Cardiac septum (tissue), 1 donor: ENCODE data around the gene WDR54. TPM values are rescaled to one million over a fixed set of nuclear protein-coding genes. Genes with fewer than 3 reads are reported as not detected.

Experiments
- DNase-seq: peaks from one replicate; pipeline ENCODE4 v3.0.0-alpha.2; 2020; ENCODE audit warnings: low spot score
- intact Hi-C: fragments of 100-400 bp; cut with DNase I; formaldehyde crosslinking; loops from one replicate; pipeline ENCODE4 v1.14.0; 2022
- long read RNA-seq: library from polyadenylated mRNA; unstranded; transcript quantifications from one replicate; pipeline ENCODE4 v2.0.0, GENCODE V29; 2021
- total RNA-seq: library from RNA; stranded (reverse); fragmentation: NEBNext Ultra II Directional; extraction: Animal tissue kit (Norgen Biotek cat#: 25700); gene quantifications from one replicate; pipeline ENCODE4 v1.2.1, GENCODE V29; 2021
- donor health status: DM: no; HTN: no; CAD: no.

The WDR54 gene
- total RNA-seq = 2.6 TPM
- long read RNA-seq, partial matches to known transcripts = 0 of 5 reads
- long read RNA-seq, other reads (novel, unspliced or antisense) = 1 of 5 reads

GRCh38 chr2:74421221-74421870, at the start of gene WDR54, which contains the start of gene C2orf81:
WDR54 (plus strand) TSS chr2:74421730; CDS start chr2:74422154, 424 bp downstream.
C2orf81 (minus strand) TSS chr2:74421619; CDS start chr2:74421560, 59 bp downstream.
- DNase-seq = peak; percentile 90
- intact Hi-C loops = no loop called here

- intact Hi-C loops = no loop called here
- DNase-seq = no peak
Measured at GRCh38 chr2:74372674-74373073, 48.9 kb upstream of the WDR54 start.

- DNase-seq = no peak
- intact Hi-C loops = no loop called here
Measured at GRCh38 chr2:74373221-74373676, 48.3 kb upstream of the WDR54 start.

GRCh38 chr2:74373985-74374384, 47.5 kb upstream of the WDR54 start:
- DNase-seq = no peak
- intact Hi-C loops = no loop called here

GRCh38 chr2:74374509-74375205, 46.9 kb upstream of the WDR54 start:
- intact Hi-C loops = no loop called here

DNA sequence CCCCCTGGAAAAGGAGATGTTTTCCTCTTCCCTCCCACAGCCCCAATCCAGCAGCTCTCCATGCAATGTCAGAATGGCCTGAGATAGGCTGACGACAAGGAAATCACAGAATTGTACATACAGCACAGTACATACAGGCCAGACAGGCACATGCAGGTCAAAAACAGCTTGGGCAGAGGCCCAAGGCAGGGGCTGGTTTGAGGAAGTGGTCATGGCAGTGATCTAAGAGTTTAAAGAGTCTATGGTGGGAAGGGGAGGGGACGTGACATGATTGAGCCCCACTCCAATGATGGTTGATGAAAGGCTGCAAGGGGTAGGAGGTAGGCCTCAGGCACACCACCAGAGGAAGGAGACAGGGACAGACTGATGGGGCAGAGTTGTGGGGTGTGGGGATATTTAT, 45.7 kb upstream of the WDR54 start:
- intact Hi-C loops = no loop called here

More at GRCh38 chr2:74374509-74375205, 46.9 kb upstream of the WDR54 start:
- peak; percentile 82 for DNase-seq

DNA sequence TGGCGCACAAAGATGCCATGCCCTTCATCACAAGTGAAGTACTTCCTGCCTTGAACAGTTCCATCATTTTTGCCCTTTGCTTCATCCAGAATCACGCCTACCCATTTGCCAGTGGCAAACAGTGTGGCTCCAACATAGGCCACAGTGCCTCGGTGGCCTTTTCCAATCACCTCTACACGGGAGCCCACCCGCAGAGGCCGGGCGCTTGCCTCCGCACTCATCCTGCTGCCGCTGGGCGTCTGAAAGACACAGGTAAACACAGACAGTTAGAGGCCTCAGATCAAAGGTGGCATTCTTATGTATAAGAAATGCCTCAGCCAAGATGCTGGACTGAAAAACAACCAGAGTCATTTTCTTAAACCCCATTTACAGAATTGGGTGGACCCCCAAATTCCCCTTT, 43.5 kb upstream of the WDR54 start:
- intact Hi-C loops = no loop called here
- DNase-seq = no peak

More for the DNA sequence above, 45.7 kb upstream of the WDR54 start:
- DNase-seq = no peak

- intact Hi-C loops = no loop called here
- DNase-seq = peak; percentile 81
Measured at GRCh38 chr2:74379851-74380789, 41.4 kb upstream of the WDR54 start, which contains the start of gene DCTN1. DCTN1 (minus strand) TSS chr2:74380311; CDS start chr2:74380037, 274 bp downstream.

- no peak for DNase-seq
- intact Hi-C loops = no loop called here
Measured at GRCh38 chr2:74381751-74382150, 39.8 kb upstream of the WDR54 start.

DNA sequence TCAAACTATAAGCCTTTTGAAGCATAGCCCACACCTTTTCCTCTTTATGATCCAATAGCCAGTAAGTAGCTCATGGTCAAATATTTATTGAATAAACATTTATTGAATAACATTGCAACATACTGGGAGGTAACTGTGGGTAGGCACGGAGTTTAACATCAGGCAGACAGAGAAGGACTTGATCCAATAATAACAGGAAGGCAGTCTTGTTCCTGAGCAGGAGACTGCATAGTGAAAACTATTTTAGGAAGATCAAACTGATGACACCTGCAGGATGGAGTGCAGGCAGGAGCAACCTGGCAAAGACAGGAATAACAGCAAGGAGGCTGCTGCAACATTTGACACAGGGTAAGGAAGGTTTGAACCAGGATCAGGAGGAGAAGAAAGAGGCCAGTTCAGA, 38.3 kb upstream of the WDR54 start:
- intact Hi-C loops = no loop called here
- DNase-seq = no peak

DNA sequence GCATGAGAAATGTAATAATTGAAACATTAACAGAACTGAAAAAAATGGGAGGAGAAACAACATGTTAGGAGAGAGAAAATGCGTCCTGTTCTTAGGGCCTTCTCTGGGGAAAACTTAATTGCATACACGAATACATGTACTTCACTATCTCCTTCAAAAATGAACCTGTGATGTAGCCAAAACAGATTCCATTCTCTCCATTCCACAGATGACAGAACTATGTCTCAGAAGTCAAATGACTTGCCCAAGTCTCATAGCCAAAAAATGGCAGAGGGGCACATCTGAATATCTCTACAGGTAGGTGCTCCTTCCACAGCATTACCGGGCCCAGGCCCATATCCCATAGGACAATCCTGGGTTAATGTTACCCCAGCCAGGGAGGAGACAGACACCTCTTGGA, 37.5 kb upstream of the WDR54 start:
- intact Hi-C loops = no loop called here
- DNase-seq = no peak

- DNase-seq = no peak
- intact Hi-C loops = no loop called here
Measured at GRCh38 chr2:74385396-74385795, 36.1 kb upstream of the WDR54 start.

DNA sequence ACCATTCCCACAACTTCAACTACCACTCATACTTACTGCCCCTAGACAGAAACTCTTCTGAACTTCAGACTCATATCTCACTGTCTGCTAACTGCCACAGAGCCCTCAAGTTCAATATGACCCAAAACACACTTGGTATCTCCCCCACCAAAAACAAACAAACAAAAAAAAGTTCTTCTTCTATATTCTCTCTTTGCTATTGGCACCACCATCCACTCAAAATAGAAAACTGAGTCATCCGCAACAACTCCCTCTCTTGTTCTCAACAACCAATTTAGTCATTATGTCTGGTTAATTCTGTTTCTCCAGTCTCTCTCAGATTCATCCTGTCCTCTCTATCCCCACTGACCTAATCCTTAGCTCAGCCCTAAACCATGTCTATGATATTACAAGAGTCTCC, 34.2 kb upstream of the WDR54 start:
- intact Hi-C loops = no loop called here
- no peak for DNase-seq

DNA sequence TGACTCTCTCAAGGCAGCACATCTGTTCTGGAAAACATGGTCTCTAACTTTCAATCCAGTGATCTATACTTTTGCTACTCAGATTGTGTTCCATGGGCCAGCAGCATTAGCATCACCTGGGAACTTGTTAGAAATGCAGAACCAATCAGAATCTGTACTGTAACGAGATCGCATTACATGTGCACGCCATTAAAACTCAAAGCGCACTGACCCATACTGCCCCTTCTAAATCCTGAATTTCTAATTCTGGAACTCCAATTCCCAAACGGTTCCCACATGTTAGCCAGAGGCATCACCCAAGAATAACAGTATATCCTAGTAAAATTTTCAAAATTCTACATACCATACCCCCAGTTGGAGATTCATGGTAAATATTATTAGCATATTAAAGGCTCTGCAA, 30.9 kb upstream of the WDR54 start:
- intact Hi-C loops = loop anchor here (5.0 to 10.0 kb wide), 3 partner anchors 58 to 566 kb away; partner anchors contain the start of gene STAMBP
- no peak for DNase-seq

GRCh38 chr2:74391209-74391579, 30.3 kb upstream of the WDR54 start:
- intact Hi-C loops = loop anchor here (5.0 to 10.0 kb wide), 3 partner anchors 59 to 566 kb away; partner anchors contain the start of gene STAMBP

GRCh38 chr2:74391580-74392448, 29.7 kb upstream of the WDR54 start:
- DNase-seq = peak; percentile 97
- intact Hi-C loops = loop anchor here (5.0 to 10.0 kb wide), 3 partner anchors 60 to 567 kb away; partner anchors contain the start of gene STAMBP

More at GRCh38 chr2:74391209-74391579, 30.3 kb upstream of the WDR54 start:
- DNase-seq = no peak

GRCh38 chr2:74392449-74392743, 29.1 kb upstream of the WDR54 start:
- intact Hi-C loops = loop anchor here (5.0 to 10.0 kb wide), 3 partner anchors 60 to 568 kb away; partner anchors contain the start of gene STAMBP
- DNase-seq = no peak

DNA sequence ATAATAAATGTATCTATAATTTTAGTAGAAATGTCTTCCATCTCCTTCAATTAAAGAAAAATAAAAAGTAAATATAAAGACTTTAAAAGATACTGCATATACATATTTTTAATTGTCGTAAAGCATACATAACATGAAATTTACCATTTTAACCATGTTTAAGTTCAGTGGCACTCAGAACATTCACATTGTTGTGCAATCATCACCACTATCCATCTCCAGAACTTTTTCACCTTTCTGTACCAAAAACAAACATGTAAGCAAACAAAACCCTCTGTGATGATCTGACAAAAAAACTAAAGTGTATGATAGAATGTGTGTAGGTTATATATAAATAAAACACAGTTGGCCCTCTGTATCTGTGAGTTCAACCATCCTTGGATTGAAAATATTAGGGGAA, 28.0 kb upstream of the WDR54 start:
- intact Hi-C loops = loop anchor here (5.0 to 10.0 kb wide), 3 partner anchors 61 to 569 kb away; partner anchors contain the start of gene STAMBP
- DNase-seq = no peak
